HG03442 (cell line): ENCODE results near the gene RBM42.

Source experiments
- ATAC-seq: cut with Tn5 transposase; IDR thresholded peaks from one replicate; pipeline ENCODE4 v1.9.1; 2021; ENCODE audit warnings: mild to moderate bottlenecking, moderate library complexity; ENCODE audit not compliant: unreplicated experiment

The RBM42 gene

GRCh38 chr19:35619290-35619923 is 9.4 kb upstream of the RBM42 start:
- no peak for ATAC-seq

DNA sequence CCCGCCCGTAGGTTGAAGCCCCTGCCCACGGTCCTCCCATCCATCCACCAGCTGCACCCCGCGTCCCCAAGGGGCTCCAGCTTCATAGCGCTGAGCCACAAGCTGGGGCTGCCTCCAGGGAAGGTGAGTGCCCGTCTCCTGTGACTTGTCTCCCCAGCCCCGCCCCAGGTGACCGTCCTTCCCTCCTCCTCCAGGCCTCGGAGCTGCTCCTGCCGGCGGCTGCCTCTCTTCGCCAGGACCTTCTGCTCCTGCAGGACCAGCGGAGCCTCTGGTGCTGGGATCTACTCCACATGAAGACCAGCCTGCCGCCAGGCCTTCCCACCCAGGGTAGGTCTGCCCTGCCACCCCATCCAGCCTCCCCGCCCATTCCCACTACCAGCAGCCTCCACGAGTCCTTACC is 8.8 kb upstream of the RBM42 start:
- ATAC-seq = no peak

DNA sequence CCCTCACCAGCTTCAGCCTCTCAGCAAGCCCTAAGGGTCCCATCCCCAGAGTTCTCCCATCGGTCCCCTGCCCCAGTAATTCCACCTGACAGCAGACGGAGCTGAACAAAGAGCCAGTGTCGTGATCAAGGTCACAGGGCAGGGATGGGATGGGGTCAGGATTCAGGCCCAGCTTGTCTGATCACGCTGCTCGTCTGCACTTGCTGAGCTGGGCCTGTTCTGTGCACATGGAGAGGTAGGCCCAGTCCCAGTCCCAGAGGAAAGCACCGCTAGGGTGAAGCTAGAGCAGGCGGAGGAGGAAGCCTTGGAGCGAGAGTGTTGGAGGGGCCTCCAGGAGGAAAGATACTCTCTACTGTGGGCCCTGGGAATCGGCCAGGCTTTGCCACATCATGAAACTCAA is 7.1 kb upstream of the RBM42 start:
- no peak for ATAC-seq

DNA sequence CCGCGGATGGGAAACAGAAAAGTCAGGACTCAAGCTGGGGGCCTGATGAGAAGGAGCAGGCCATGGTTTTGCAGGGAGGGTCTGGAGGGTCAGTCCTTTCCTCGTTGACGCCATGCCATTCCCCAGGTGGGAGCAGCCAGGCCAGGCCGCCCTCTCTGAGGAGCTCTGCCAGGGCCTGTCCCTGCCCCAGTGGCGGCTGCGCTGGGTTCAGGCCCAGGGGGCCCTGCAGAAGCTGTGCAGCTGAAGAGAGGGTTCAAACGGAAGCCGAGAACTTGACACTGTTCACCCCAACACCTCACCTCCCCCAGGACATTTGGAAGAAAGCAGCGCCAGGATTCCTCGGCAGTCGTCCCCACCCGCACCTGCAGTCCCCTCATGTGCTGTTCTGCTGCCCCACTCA is 6.1 kb upstream of the RBM42 start:
- no peak for ATAC-seq

DNA sequence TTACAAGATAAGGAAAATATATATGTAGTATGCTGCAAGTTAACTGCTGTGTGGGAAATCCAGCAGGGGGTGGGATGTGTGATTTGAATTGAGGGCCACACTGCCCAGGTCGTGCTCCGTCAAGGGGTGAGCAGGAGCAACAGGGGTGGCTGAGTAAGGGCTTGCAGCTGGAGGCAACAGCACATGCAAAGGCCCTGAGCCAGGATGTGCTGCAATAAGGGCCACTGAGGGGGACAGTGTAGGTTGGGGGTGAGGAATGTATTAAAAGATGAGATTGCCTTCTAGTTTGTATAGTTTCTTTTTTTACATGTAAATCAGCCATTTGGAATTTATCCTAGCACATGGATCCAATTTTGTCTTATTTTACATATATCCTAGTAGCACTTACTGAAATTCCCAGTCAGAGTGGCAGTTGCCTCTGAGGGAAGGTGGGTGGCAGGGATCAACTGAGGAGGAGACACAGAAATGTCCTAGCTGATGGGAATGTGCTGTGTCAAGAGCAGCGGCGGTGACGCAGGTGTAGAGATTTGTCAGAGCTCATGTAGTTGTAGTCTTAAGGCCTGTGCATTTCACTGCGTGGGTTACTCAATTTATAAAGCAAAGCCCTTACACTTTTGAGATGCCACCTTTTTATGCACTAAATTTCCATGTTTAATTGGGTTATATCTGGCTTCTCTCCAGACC is 5.4 kb upstream of the RBM42 start:
- ATAC-seq = no peak

- ATAC-seq = no peak
These were observed 622 bp upstream of the RBM42 start for GRCh38 chr19:35628264-35628564.

GRCh38 chr19:35629332-35629633 is 447 bp downstream of the RBM42 start:
- ATAC-seq = no peak

- ATAC-seq = no peak
These were observed 5.0 kb downstream of the RBM42 start for GRCh38 chr19:35633727-35634440.

DNA sequence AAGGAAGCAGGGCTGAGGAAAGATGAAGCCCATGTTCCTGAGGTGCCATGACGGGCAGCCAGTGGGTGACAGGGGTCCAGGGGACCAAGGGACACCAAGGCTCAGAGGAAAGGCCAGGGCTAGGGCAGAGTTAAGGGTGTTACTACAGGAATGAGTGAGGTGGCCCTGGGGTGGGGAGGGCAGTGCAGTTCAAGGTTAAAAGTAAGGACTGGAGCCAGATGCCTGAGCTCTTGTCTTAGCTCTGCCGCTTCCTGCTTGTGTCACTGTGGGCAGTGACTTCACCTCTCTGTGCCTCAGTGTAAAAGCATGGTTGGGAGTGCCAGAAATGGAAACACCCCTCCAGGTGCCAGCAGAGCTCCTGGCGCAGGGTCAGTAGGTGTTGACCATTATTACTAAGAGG is 7.8 kb downstream of the RBM42 start:
- no peak for ATAC-seq

GRCh38 chr19:35637165-35637564 is 8.3 kb downstream of the RBM42 start:
- ATAC-seq = no peak

- no peak for ATAC-seq
These were observed 10.4 kb downstream of the RBM42 start for GRCh38 chr19:35639321-35639639.

GRCh38 chr19:35639863-35640262 is 11.0 kb downstream of the RBM42 start:
- no peak for ATAC-seq

DNA sequence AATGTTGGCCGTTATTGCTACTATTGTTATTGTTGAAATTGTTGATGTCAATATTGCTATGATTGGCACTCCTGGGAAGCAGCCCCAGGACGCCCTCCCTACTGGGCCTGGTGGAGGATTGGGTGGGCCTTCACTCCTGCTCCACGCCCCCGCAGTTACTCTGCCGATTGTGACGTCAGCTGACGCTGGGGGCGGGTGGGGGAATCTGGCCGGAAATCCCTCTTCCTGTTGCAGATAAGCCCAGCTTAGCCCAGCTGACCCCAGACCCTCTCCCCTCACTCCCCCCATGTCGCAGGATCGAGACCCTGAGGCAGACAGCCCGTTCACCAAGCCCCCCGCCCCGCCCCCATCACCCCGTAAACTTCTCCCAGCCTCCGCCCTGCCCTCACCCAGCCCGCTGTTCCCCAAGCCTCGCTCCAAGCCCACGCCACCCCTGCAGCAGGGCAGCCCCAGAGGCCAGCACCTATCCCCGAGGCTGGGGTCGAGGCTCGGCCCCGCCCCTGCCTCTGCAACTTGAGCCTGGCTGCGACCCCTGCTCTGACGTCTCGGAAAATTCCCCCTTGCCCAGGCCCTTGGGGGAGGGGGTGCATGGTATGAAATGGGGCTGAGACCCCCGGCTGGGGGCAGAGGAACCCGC is 12.8 kb downstream of the RBM42 start, which contains the start of gene ETV2:
Gene ETV2 (plus strand): TSS at position 231 of the 637 bp plus-strand sequence. CDS start 716 bp downstream, outside the sequence.
- ATAC-seq = no peak

DNA sequence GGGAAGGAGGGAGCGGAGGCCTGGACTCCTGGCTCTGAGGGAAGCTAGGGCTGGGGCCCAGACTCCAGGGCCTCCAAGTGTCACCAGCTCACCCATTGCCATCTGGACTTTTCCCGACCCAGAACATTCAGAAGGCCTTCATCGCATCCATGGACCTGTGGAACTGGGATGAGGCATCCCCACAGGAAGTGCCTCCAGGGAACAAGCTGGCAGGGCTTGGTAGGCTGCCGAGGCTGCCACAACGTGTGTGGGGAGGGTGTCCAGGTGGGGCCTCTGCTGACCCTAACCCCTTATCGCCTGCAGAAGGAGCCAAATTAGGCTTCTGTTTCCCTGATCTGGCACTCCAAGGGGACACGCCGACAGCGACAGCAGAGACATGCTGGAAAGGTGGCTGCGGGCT is 13.5 kb downstream of the RBM42 start:
- ATAC-seq = no peak

- no peak for ATAC-seq
These were observed 14.0 kb downstream of the RBM42 start for GRCh38 chr19:35642798-35643254.

- ATAC-seq = no peak
These were observed 14.7 kb downstream of the RBM42 start for GRCh38 chr19:35643255-35644205.

DNA sequence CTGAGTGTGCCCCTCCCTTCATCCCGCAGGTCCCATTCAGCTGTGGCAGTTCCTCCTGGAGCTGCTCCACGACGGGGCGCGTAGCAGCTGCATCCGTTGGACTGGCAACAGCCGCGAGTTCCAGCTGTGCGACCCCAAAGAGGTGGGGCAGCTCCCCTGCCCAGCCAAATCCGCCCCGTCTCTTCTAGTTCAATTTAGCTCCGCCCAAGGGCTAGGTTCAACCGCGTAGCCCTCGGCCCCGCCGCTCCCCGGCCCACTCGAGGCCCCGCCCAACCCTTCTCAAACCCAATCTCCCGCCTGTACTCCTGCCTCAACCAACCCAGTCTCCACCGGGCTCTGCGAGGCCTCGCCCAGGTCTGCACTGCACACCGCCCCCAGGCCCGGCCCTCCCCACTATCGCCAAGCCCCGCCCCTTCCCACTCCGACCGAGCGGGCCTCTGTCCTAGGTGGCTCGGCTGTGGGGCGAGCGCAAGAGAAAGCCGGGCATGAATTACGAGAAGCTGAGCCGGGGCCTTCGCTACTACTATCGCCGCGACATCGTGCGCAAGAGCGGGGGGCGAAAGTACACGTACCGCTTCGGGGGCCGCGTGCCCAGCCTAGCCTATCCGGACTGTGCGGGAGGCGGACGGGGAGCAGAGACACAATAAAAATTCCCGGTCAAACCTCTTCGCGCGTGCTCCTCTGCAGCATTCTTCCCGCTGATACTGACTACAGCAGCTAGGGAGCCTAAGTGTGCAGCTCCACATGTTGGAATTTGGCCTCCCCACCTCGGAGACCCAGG is 15.6 kb downstream of the RBM42 start:
- ATAC-seq = peak; percentile 57

GRCh38 chr19:35644987-35645679 is 16.3 kb downstream of the RBM42 start:
- ATAC-seq = no peak

DNA sequence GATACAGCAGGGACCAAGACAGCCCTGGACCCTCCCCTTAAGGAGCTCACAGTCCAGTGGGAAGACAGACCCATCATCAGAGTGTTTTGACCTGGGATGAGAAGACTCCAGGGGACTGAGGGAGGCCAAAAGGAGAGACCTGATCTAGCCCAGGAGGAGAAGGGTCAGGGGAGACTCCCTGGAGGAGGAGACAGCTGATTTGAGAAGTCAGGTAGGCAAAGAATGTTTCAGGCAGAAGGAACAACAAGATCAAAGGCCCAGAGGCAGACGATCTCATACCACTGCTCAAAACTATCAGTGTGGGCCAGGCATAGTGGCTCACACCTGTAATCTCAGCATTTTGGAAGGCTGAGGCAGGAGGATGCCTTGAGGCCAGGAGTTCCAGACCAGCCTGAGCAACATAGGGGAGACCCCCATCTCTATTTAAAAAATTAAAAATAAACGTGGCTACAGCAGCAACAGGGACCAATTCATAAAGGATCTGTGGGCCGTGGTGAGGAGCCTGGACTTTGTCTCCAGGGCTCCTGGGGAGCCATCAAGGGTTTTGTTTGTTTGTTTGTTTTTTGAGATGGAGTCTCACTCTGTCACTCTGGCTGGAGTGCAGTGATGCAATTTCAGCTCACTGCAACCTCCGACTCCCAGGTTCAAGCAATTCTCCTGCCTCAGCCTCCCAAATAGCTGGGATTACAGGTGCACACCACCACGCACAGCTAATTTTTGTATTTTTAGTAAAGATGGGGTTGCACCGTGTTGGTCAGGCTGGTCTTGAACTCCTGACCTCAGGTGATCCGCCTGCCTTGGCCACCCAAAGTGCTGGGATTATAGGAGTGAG is 17.1 kb downstream of the RBM42 start:
- ATAC-seq = no peak
